NCI-H1092 (cell line): ENCODE data around the gene NAE1.
"Not testable (repeated sequence)": the region's sequence is repeated elsewhere in the genome, so short reads cannot be mapped to it uniquely, and the experiment has no call there.

ENCODE experiments used
- DNase-seq: peaks from one replicate; lab custom pipeline; 2025; lab: John Stamatoyannopoulos, UW

The NAE1 gene

GRCh38 chr16:66801320-66802105, 29.3 kb downstream of the NAE1 start, which contains the start of gene TERB1:
Gene TERB1, minus strand, starts transcription at chr16:66801584. Its CDS starts 4,786 bp downstream, at chr16:66796798.
- no peak for DNase-seq

GRCh38 chr16:66800856-66801255, 29.9 kb downstream of the NAE1 start:
- DNase-seq = no peak

GRCh38 chr16:66798161-66798560, 32.6 kb downstream of the NAE1 start:
- DNase-seq = no peak

DNA sequence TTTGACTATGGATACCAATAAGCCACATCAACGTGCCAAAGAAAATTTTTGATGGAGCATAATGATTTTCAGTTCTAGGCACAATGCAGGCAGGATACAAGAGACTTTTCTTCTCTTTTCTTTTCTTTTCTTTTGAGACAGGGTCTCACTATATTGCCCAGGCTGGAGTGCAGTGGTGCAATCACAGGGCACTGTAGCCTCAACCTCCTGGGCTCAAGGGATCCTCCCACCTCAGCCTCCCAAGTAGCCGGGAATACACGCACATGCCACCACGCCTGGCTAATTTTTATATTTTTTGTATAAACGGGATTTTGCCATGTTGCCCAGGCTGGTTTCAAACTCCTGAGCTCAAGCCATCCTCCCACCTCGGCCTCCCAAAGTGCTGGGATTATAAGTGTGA, 36.8 kb downstream of the NAE1 start:
- not testable (repeated sequence) for DNase-seq

- DNase-seq = no peak
Observed at GRCh38 chr16:66790130-66790733, 40.5 kb downstream of the NAE1 start.

DNA sequence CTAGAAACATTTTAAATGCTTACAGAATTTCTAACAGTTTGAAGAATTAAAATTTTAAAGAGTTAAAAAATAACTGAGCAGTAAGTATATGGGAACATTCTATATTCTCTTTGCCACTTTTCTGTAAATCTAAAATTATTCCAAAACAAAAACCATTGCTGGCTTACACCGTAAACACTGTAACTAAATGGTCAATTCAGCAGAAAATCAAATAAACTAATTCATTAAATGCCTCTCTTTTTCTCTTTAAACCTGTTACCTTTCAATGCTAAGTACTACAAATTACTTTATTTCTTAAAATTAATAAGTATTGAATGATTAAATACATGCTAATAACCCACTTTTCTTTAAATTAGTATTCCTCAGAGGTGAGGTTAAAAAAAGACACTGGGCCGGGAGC, 43.3 kb downstream of the NAE1 start:
- no peak for DNase-seq

DNA sequence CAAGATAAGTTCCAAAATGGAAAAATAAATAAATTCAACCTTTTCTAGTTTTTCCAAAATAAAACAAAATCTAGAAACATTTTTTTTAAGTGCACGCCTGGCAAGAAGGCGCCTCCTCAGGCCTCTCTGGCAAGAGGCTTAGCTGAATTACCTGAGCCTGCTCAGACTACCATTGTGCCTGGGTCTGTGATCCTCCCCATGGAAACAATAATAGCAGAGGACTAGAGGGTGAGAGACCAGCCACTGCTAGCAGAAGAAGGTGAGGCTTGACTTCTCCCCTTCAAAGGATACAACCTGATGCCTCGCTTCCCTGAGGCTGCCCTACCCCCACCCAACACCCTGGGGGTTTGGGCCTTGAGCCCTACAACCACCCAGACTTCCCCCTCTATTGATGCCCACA, 44.2 kb downstream of the NAE1 start:
- DNase-seq = no peak

DNA sequence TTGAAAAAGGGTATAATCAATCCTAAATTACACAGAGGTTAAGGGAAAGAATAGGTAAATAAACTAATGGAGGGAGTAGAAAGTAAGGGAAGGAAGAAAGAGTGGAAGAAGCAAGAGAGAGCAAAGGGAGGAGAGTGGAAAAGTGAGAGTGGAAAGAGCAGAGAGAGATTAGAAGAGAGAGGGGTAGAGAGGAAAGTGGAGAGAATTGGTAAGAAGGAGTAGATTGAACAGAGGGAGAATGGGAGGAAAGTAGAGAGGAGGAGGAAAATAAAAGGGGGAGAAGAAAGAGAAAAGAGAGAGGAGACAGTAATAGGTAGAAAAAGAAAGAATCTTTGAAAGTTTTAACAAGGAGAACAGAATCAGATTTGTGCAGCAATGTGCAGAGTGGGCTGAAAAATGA, 54.3 kb downstream of the NAE1 start:
- no peak for DNase-seq

DNA sequence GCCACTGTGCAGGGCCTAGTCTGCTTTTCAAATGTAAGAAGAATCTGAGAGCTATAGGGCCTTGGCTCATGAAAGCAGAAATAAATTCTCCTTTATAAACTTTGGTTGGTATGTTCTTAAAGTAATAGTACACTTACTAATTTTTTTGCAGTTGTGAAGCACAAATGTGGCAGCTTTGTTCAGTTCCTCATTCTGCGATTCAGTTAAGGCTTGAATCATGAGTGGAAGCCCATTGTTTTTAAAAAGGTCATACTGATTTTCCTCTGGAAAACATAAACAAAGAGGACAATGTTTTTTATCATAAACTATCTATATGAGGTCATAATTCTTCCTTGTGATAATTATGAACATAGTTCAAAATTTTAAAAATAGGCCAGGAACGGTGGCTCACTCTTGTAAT, 55.8 kb downstream of the NAE1 start:
- no peak for DNase-seq

GRCh38 chr16:66758086-66758485, 72.7 kb downstream of the NAE1 start:
- no peak for DNase-seq

DNA sequence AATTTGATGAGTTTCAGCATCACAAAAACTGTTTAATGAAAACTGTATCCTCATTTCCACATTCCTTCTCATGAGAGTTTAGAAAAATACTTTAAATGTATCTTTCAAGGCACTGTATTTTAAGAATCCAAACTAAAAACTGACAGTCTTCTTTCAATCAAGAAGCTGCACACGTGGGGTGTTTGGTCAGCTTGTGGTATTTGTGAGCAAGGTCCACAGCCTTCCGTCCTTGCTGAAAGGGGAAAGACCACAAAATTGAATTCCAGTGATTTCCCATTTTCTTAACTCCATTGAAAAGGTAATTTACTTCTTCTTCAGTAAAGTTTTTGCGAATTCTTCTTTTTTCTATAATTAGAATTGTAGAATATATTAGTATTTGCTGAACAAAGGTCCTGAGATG, 76.0 kb downstream of the NAE1 start:
- no peak for DNase-seq

DNA sequence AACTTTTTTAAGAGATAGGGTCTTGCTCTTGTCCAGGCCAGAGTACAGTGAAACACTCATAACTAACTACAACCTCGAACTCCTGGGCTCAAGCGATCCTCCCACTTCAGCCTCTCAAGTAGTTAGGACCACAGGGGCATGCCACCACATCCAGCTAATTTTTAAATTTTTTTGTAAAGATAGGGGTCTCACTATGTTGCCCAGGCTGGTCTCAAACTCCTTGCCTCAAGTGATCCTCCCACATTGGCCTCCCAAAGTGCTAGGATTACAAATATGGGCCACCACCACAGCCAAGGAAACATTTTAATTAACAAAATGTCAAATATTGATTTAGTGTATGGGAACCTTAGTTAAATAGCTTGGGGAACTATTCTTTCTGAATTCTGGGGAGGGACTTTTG, 76.6 kb downstream of the NAE1 start:
- no peak for DNase-seq

- DNase-seq = no peak
Observed at GRCh38 chr16:66752958-66753357, 77.8 kb downstream of the NAE1 start.
